Right lobe of liver (tissue), 4 donors: ENCODE measurements around the gene CHAF1A.

Experiments used
- POLR2A ChIP-seq: fragments of 450-650 bp; IDR thresholded peaks from one replicate; pipeline ENCODE4 v1.6.1; 2017; ENCODE audit warnings: antibody characterized with exemption, mild to moderate bottlenecking
- TF ChIP-seq, protein P1 (sequence below), 4 donors: fragments of 200-600 bp in 3 of 4; fragments of 450-650 bp in 1 of 4; IDR thresholded peaks; one replicate each; pipeline versions ENCODE4 v1.5.1 to v1.8.0; 2016 to 2022; ENCODE audit warnings: antibody characterized with exemption in 4 of 4, mild to moderate bottlenecking in 2 of 4
- donor health status: DM: no; HTN: no; CAD: no.
- donor health status: DM: no; HTN: no; CAD: no.
- donor health status: DM: no; HTN: yes; CAD: no.

DNA sequence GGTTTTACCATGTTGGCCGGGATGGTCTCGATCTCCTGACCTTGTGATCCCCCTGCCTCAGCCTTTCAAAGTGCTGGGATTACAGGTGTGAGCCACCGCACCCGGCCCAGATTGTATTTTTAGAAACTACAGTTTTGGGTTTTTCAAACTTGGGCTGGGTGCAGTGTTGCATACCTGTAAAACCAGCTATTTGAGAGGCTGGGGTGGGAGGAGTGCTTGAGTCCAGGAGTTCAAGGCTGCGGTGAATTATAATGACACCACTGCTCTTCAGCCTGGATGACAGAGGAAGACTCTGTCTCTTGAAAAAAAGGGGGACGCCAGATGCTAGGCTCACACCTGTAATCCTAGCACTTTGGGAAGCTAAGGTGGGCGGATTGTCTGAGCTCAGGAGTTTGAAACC, 4.2 kb downstream of the CHAF1A start:
- TF ChIP-seq, protein P1, sequence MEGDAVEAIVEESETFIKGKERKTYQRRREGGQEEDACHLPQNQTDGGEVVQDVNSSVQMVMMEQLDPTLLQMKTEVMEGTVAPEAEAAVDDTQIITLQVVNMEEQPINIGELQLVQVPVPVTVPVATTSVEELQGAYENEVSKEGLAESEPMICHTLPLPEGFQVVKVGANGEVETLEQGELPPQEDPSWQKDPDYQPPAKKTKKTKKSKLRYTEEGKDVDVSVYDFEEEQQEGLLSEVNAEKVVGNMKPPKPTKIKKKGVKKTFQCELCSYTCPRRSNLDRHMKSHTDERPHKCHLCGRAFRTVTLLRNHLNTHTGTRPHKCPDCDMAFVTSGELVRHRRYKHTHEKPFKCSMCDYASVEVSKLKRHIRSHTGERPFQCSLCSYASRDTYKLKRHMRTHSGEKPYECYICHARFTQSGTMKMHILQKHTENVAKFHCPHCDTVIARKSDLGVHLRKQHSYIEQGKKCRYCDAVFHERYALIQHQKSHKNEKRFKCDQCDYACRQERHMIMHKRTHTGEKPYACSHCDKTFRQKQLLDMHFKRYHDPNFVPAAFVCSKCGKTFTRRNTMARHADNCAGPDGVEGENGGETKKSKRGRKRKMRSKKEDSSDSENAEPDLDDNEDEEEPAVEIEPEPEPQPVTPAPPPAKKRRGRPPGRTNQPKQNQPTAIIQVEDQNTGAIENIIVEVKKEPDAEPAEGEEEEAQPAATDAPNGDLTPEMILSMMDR (IDR thresholded peaks at IDR 0.05), result no peak
- TF ChIP-seq POLR2A, result no peak
